COLO668 (cell line): Measurements from ENCODE around the gene ASTN2.

Experiments
- DNase-seq: peaks from one replicate; lab custom pipeline; 2025; ENCODE audit not compliant: unreplicated experiment; lab: John Stamatoyannopoulos, UW

The ASTN2 gene

GRCh38 chr9:117030254-117030768, 384.5 kb downstream of the ASTN2 start:
- DNase-seq: no peak

GRCh38 chr9:117029341-117029740, 385.5 kb downstream of the ASTN2 start:
- no peak for DNase-seq

GRCh38 chr9:117028103-117028858, 386.6 kb downstream of the ASTN2 start:
- DNase-seq: no peak

- DNase-seq: no peak
Measured at GRCh38 chr9:117021906-117022305, 393.0 kb downstream of the ASTN2 start.

- no peak for DNase-seq
Measured at GRCh38 chr9:117018966-117019617, 395.8 kb downstream of the ASTN2 start.

- no peak for DNase-seq
Measured at GRCh38 chr9:117017414-117017985, 397.4 kb downstream of the ASTN2 start.

- DNase-seq: no peak
Measured at GRCh38 chr9:117014061-117014460, 400.8 kb downstream of the ASTN2 start.

GRCh38 chr9:117013440-117013995, 401.3 kb downstream of the ASTN2 start:
- DNase-seq: no peak

- DNase-seq: no peak
Measured at GRCh38 chr9:117010061-117010460, 404.8 kb downstream of the ASTN2 start.

GRCh38 chr9:117008876-117009275, 406.0 kb downstream of the ASTN2 start:
- no peak for DNase-seq

GRCh38 chr9:117008461-117008860, 406.4 kb downstream of the ASTN2 start:
- no peak for DNase-seq

- DNase-seq: no peak
Measured at GRCh38 chr9:117002686-117003085, 412.2 kb downstream of the ASTN2 start.

GRCh38 chr9:117000834-117001233, 414.0 kb downstream of the ASTN2 start:
- DNase-seq: no peak

GRCh38 chr9:117000196-117000723, 414.6 kb downstream of the ASTN2 start:
- no peak for DNase-seq

GRCh38 chr9:116998305-116998704, 416.6 kb downstream of the ASTN2 start:
- no peak for DNase-seq

GRCh38 chr9:116992865-116993264, 422.0 kb downstream of the ASTN2 start:
- no peak for DNase-seq

- no peak for DNase-seq
Measured at GRCh38 chr9:116991051-116991450, 423.8 kb downstream of the ASTN2 start.

GRCh38 chr9:116990592-116990991, 424.3 kb downstream of the ASTN2 start:
- DNase-seq: no peak

GRCh38 chr9:116987721-116988485, 427.0 kb downstream of the ASTN2 start:
- DNase-seq: no peak

- no peak for DNase-seq
Measured at GRCh38 chr9:116986015-116986414, 428.8 kb downstream of the ASTN2 start.

- DNase-seq: no peak
Measured at GRCh38 chr9:116985596-116985995, 429.3 kb downstream of the ASTN2 start.
